Stimulated activated naive CD4-positive, alpha-beta T cell (primary cell): ENCODE data around the gene RHOD.

ENCODE experiments used
- DNase-seq, 6 experiments: peaks; one replicate each; lab custom pipeline; 2025; lab: John Stamatoyannopoulos, UW

The RHOD gene

DNA sequence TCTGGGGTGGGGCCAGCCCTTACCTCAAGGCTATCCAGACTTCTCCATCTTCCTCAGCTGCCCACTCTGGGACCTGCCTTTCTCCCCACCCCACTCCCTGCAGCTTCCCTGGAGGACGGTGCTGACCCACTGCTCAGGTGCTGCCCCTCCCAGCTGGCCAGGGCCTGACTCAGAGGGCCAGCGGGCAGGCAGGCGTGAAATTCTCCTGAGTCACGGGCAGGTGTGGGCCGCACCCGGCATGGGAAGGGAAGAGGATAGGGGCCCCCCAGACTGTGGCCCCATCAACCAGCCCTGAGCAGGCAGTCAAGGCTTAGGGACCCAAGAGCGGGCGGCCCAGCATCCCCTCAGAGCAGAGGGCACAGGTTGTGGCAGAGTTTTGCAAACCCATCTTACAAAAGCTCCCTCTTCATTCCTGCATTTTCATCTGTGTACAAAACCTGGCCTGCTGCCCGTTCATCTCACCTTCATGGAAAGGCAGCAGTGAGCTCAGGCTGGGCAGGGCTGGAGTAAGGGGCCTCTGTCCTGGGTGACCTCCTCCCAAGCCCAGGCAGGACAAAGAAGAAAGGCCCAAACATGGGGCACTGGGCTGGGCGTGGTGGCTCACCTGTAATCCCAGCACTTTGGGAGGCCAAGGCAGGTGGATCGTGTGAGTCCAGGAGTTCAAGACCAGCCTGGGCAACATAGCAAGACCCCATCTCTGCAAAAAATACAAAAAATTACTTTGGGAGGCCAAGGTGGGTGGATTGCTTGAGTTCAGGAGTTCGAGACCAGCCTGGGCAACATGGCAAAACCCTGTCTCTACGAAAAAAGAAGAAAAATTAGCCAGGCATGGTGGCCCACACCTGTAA lies 6.1 kb downstream of the RHOD start:
- no peak for DNase-seq

DNA sequence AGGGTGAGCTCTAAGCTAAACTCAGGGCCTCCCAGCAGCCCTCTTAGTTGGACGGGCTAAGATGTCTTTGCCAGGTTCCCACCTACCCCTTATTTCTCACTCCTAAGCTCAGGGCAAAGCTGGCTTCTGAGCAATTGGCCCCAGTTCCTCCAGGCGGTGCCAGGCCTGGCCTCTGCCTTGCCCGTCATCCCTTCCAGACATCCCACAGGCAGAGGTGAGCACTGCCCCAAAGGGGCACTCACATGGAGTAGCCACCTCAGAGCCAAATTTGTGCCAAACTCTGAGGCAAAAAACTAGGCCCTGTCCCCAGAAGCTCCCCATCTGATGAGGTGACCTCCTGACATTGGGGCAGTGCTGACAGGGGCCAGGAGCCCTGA lies 9.7 kb downstream of the RHOD start:
- no peak for DNase-seq

DNA sequence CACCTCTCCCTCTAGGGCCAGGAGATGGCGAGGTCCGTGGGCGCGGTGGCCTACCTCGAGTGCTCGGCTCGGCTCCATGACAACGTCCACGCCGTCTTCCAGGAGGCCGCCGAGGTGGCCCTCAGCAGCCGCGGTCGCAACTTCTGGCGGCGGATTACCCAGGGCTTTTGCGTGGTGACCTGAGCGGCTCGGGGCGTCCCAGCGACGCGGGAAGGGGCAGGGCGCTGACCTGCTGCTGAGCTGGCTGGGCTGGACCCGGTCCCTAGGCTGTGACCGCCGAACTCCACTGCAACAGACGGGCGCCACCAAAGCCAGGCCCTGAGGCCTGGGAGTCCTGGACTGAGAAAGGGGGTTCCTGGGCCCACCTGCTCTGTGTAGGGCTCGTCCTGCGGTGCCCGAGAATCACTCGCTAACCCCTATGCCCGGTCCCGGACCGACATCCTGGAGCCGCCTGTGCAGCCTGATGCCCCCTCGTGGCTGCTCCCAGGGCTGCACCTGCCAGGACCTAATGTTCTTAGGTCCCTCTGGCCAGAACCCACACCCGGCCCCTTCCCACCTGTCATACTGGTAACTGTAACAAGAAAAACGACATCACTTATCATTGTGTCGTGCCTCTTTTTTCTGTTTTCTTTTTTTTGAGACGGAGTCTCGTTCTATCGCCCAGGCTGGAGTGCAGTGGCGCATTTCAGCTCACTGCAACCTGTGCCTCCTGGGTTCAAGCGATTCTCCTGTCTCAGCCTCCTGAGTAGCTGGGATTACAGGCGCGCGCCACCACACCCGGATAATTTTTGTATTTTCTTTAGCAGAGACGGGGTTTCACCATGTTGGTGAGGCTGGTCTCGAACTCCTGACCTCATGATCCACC lies 15.0 kb downstream of the RHOD start:
- peak; percentile 30 to 68 (median 52) for DNase-seq

- DNase-seq: no peak
Observed at GRCh38 chr11:67072295-67072694, 15.6 kb downstream of the RHOD start.

DNA sequence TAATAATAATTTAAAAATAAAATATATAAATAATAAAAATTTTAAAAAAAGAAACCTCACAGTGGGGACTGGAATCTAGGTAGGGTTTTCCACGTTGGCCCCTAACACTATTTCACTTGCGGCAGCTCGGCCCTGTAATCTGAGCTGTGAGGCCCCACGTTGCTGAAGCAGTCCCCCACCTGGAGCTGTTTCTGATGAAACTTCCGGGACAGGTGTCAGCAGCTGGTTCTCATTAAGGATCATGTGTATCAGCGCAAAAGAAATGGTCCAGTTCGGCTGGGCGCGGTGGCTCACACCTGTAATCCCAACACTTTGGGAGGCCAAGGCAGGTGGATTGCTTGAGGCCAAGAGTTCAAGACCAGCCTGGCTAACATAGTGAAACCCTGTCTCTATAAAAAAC lies 17.3 kb downstream of the RHOD start:
- no peak for DNase-seq

DNA sequence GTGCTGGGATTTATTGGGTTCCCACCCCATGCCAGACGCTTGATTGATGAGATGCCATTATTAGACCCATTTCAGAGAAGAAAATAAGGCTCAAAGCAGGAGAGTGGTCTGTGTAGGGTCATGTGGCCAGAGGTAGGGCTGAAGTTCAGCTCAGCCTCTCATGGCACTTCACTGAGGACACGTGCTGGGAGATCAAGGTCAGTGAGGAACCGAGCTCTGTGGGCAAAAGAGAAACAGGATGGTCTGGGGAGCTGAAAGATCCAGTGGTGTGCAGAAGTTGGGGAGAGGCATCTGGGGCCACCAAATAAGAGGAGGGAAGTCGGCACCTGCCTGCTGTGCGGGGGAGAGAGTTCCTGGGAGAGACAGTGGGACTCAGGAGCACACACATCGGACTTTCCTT lies 19.6 kb downstream of the RHOD start:
- DNase-seq: no peak

DNA sequence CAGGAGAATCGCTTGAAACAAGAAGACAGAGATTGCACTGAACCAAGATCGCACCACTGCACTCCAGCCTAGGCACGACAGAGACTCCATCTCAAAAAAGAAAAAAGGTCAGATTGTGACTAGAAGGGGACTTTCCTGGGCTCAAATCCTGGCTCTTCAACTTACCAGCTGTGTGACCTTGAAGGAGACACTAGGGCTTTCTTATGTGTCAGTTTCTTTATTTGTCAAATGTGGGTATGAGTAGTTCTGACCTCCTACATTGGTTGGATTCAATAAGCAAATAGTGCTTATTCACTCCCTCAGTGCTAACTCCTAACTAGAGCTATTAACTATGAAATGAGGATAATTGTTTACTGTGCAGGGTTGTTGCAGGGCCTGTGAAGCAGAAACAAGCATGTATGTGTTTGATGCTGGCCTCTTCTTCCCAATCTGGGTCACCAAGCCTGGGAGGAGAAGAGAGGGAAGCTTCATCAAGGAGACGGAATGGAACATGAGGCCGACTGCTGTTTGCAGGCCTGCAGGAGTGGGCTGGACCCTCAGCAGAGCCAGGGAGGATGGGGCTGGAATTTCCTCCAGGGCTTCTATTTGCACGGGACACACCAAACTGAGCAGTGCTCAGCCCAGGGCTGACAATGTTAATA lies 22.5 kb downstream of the RHOD start:
- DNase-seq: no peak

GRCh38 chr11:67082071-67082791 lies 25.6 kb downstream of the RHOD start:
- peak in 4 of 6 experiments; percentile 7 to 35 (median 12) for DNase-seq

DNA sequence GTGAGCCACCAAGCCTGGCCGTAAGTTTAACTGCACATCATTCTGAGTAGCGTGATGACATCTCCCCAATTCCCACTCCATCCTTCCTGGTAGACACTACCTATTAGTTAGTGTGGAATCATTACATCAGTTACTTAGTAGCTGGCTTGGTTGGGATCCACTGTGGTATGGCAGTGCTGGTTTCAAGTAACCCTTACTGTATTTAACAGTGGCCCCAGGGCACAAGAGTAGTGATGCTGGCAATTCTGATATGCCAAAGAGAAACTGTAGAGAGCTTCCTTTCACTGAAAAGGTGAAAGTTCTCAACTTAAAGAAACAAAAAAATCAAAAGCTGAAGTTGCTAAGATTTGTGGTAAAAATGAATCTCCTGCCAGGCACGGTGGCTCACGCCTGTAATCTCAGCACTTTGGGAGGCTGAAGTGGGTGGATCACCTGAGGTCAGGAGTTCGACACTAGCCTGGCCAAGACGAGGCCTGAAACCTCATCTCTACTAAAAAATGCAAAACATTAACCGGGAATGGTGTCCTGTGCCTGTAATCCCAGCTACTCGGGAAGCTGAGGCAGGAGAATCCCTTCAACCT lies 27.2 kb downstream of the RHOD start:
- DNase-seq: no peak

GRCh38 chr11:67085617-67086016 lies 29.0 kb downstream of the RHOD start:
- no peak for DNase-seq

GRCh38 chr11:67090717-67091116 lies 34.1 kb downstream of the RHOD start:
- no peak for DNase-seq

DNA sequence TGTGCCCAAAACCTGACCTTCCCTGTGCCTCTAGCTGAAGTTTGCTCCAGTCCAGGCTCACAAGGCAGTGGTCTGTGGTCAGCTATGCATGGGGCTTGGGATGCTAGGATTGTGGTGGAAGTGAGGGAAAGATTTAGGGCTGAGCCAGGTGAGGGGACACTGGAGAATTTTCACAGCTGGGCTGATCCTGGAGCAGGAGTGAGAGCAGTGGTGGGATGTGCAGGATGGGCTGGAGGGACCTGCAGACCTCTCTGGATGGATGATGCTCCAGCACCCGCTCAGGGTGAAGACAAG lies 38.5 kb downstream of the RHOD start:
- DNase-seq: no peak

GRCh38 chr11:67098799-67099429 lies 42.3 kb downstream of the RHOD start:
- no peak for DNase-seq

- no peak for DNase-seq
Observed at GRCh38 chr11:67099831-67100324, 43.2 kb downstream of the RHOD start.

DNA sequence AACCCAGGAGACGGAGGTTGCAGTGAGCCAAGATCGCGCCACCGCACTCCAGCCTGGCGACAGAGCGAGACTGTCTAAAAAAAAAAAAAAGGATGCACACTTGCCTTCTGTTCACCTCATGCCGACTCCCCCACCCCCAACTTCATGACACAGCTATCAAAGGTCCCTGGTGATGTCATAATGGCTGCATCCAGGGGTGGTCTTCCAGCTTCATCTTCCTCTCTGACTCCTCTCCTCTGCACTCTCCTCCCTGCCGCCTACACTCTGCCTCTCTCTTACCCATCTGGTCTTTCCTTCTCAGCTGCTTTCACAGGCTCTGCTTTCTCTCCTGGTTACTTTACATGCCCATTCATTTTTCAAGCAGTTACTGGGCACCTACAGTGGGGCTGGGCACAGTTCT lies 46.0 kb downstream of the RHOD start:
- DNase-seq: no peak

DNA sequence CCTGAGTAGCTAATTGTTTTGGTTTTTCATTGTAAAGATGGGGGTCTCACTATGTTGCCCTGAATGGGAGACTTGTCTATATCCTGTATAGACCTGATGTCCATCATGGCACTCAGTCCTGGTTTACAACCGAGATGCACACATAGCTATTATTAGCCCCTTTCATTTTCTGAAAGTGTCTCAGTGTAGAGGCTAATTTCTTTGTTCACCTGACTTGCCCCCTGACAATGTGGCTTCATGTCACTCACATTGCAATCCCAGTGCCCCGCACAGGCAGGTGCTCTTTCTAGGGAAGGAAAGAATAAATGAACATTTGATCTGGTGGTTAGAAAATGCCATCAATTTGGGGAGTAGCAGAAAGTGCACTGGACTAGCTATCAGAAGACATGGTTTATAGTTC lies 49.3 kb downstream of the RHOD start:
- DNase-seq: no peak

GRCh38 chr11:67111261-67111660 lies 54.6 kb downstream of the RHOD start:
- DNase-seq: no peak

GRCh38 chr11:67113231-67113721 lies 56.6 kb downstream of the RHOD start:
- peak in 2 of 6 experiments; percentile 11 to 46 for DNase-seq

DNA sequence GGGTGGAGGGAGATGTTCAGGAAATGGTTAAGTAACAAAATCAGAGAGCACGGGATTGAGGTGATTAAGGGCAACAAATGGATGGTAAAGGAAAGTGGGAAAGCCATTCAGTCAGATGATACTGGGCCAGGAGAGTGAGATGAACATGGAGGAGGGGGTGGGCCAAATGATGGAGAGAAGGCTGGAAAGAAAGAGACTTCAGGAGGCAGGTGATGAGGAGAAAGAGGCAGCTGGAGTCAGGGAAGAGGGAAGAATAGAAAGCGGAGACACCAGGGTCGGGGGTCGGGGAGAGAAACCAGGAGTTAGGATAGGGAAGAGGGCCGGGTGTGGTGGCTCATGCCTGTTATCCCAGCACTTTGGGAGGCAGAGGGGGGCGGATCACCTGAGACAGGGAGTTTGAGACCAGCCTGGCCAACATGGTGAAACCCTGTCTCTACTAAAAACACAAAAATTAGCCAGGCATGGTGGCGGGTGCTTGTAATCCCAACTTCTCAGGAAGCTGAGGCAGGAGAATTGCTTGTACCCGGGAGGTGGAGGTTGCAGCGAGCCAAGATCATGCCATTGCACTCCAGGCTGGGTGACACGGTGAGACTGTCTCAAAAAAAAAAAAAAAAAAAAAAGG lies 57.7 kb downstream of the RHOD start:
- no peak for DNase-seq

GRCh38 chr11:67116758-67117105 lies 60.1 kb downstream of the RHOD start:
- no peak for DNase-seq

DNA sequence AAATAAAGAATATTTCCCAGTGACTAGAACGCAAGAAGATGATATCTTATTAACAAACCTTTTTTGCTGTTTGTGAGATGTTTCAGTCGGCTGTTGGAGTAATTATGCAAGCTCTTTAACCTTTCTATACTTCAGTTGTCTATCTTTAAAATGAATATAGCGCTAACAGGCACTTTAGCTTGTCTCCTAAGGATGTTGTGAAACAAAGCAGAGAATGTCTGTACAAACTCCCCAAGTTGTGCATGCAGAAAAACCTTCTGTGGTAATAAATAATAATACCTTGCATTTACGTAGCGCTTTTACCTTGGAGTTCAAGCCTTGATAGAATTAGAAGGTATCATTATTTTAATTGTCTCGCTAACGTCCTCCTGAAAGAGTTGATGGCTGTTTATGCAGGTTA lies 60.5 kb downstream of the RHOD start:
- no peak for DNase-seq
